ENCODE data around the gene SLC23A3. TPM values are rescaled to one million over a fixed set of nuclear protein-coding genes. Genes with fewer than 3 reads are reported as not detected.
A peak's percentile ranks its signal among the peaks of the same experiment; 100 is the strongest.
"Not testable (repeated sequence)": the region's sequence is repeated elsewhere in the genome, so short reads cannot be mapped to it uniquely, and the experiment has no call there.

The SLC23A3 gene
- polyA plus RNA-seq, 1 donor from 2014 or later: 0.63 TPM

DNA sequence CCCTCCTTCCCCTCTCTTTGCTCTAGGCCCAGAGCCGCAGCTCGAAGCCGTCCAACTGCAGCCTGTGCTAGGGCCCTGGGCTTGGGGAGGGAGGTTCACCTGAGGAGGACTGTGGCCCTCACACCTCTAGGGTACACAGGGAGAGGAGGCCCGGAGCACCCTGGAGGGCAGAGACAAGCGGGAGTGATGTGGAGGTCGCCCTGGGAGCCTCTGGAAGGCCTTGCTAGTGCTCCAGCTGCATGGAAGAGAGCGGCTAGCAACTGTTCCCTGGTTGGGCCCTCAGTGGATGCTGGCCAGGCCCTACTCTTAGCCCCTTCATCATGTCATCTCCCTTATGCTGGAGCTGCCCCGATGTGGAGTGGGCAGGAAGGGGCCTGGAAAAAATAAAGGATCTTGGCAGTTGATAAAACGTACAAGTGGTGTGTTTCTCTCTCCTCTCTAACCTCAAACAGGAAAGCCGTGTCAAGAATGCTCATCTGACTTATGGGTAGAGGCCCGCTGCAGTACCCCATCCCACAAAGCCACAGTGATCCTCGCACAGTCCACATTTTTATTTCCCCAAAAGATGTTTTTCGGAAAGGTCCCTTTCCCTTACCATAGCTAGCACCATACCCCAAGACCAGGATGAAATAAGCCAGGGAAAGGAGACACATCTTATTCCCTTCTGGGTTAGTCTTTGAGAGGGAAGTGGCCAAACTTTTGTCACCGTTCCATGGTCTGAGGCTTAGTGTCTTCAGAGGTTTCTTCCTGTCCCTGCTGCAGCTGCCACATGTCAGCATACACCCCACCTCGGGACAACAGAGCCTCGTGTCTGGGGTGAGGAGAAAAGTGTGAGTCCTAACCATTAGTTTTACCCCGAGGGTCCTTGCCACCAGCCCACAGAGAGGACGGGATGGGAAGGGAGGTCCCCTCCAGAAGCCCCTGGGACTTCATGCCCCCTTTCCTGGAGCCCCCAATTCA, 39.7 kb upstream of the SLC23A3 start:
- H3K4me1 Mint-ChIP-seq: peaks cover 11 to 15% (median 11%) of the 10 kb centered on the region in 3 donors
- no peaks in the 10 kb centered on the region for H3K27me3 Mint-ChIP-seq
- H3K36me3 Mint-ChIP-seq: no peaks in the 10 kb centered on the region
- peak overlapping the region in 1 of 4 donors; percentile 83 for H3K4me3 Mint-ChIP-seq
- H3K9me3 Mint-ChIP-seq: no peaks in the 10 kb centered on the region
- H3K27ac Mint-ChIP-seq: peak overlapping the region in 2 of 3 donors; percentile 76 to 96

DNA sequence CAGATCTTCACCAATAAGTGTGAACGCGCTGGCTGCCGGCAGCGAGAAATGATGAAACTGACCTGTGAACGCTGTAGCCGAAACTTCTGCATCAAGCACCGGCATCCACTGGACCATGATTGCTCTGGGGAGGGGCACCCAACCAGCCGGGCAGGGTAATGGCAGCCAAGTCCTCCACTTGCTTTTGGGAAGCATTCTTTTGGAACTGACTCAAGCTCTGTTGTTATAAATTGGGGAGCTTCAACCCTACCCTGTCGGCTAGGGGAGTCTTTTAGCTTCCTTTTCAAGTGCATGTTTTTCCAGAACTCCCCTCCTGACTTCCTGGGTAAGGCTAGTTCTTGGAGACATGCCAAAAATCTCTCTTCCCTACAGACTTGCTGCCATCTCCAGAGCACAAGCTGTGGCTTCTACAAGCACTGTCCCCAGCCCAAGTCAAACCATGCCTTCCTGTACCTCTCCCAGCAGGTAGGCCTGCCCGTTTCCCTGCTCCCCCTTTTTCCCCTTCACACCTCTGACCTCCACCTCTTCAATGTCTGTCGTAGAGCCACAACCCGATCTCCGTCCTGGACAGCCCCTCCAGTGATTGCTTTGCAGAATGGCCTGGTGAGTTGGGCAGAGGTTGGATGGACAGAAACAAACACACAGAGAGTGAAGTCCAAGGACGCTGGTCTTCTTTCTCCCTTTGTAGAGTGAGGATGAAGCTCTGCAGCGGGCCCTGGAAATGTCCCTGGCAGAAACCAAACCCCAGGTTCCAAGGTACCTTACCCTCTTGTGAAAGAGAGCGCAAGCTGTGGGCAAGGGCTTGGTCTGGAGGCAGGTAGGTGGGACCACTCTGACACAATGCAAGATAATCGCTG, 38.3 kb upstream of the SLC23A3 start:
- H3K27me3 Mint-ChIP-seq: no peaks in the 10 kb centered on the region
- H3K36me3 Mint-ChIP-seq: no peaks in the 10 kb centered on the region
- peak overlapping the region; percentile 63 to 95 (median 82) for H3K4me3 Mint-ChIP-seq
- peaks cover 11 to 15% (median 11%) of the 10 kb centered on the region in 3 donors for H3K4me1 Mint-ChIP-seq
- peak overlapping the region; percentile 39 to 76 (median 67) for H3K27ac Mint-ChIP-seq
- no peaks in the 10 kb centered on the region for H3K9me3 Mint-ChIP-seq

DNA sequence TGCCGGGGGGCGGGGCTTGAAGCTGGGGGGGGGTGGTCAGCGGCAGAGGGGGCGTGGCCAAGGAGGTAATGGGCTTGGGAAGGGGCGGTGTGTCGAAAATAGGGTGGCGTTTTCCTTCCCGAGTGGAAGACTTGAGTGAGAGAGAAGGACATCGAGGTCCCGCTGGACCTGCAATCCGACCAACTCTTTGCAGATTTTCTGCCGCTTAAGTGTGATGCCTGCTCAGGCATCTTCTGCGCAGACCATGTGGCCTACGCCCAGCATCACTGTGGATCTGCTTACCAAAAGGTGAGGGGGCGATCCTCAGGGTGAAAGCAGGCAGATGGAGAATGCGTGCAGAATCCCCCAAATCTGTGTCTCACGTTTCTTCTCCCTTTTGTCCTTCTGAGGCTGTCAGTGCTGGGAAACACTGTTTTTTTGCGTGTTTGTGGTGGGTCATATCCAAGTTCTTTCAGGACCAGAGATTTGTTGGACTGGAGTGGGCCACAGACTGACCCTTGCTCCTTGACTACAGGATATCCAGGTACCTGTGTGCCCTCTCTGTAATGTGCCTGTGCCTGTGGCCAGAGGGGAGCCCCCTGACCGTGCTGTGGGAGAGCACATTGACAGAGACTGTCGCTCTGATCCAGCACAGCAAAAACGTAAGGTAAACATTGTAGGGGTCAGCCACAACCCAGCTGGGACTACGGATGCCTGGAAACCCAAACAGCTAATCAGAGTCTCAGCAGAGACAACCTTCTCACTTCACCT, 37.5 kb upstream of the SLC23A3 start:
- no peaks in the 10 kb centered on the region for H3K9me3 Mint-ChIP-seq
- no peaks in the 10 kb centered on the region for H3K36me3 Mint-ChIP-seq
- H3K4me3 Mint-ChIP-seq: peak overlapping the region; percentile 83 to 96 (median 94)
- peak overlapping the region in 2 of 3 donors; percentile 76 to 89 for H3K27ac Mint-ChIP-seq
- peaks cover 11 to 15% (median 11%) of the 10 kb centered on the region in 3 donors for H3K4me1 Mint-ChIP-seq
- no peaks in the 10 kb centered on the region for H3K27me3 Mint-ChIP-seq

DNA sequence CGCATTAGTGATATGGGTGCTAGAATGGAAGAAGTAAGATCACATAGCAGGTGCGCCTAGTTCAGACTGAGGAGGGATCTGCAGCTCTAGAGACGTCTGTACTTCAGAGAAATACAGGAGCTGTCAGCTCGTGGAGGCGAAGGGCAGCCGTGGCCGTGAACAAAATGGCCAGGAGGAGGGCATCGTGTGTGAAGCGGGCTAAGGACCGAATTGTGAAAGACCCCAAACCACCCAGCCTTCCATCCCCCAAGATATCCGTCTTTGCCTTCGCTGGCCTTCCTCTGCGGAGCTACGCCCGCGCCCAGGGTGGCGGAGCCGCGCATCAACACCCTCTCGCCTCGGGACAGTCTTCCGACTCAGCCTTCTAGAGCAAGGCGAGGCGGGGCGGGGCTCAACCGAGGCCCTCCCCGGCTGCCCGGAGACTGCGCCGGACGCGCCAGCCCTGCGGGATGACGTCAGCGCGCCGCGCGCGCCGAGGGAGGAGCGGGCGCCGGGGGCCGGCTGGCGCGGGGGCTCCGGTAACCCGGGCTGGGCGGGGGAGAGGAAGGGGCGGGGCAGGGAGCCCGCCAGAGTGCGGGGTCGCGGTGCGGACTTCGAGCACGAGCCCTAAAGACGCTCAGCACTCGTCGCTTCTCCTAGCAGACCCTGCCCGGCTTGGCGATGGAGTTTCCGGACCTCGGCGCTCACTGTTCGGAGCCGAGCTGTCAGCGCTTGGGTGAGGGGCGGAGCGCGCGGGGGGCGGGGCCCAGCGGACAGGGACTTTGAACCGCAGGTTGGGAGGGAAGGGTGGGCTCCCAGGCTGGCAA, 36.7 kb upstream of the SLC23A3 start, which contains the start of gene ZFAND2B:
Gene ZFAND2B, plus strand, starts transcription at position 455 of the 806 bp plus-strand sequence. Its CDS starts 206 bp downstream, at position 661.
- Mint-ChIP-seq H3K27me3 (no peaks in the 10 kb centered on the region), H3K4me3 (peak within 1 kb of the TSS; percentile 83 to 96 (median 94)), H3K9me3 (no peaks in the 10 kb centered on the region), H3K4me1 (peaks cover 7 to 15% (median 11%) of the 10 kb centered on the region in 3 donors), H3K27ac (peak within 1 kb of the TSS; percentile 76 to 98 (median 95)), H3K36me3 (no peaks in the 10 kb centered on the region)

DNA sequence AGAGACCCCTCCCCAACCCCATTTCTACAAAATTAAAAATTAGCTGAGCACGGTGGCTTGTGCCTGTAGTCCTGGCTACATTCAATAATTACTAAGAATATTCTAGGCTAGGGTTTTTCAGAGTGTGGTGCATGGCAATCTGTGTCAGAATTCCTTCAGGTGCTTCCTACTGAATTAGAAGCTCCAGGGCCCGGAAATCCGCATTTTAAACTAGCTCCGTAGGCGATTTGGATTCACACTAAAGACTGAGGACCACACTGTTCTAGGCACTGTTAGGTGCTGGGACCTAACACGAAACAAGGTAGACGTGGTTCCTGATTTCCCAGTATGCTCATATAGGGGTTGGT, 36.1 kb upstream of the SLC23A3 start:
- no peaks in the 10 kb centered on the region for H3K27me3 Mint-ChIP-seq
- peak overlapping the region; percentile 76 to 98 (median 95) for H3K27ac Mint-ChIP-seq
- H3K4me3 Mint-ChIP-seq: peak overlapping the region; percentile 83 to 96 (median 94)
- H3K36me3 Mint-ChIP-seq: no peaks in the 10 kb centered on the region
- H3K9me3 Mint-ChIP-seq: no peaks in the 10 kb centered on the region
- H3K4me1 Mint-ChIP-seq: peaks cover 1 to 11% (median 11%) of the 10 kb centered on the region in 3 donors

DNA sequence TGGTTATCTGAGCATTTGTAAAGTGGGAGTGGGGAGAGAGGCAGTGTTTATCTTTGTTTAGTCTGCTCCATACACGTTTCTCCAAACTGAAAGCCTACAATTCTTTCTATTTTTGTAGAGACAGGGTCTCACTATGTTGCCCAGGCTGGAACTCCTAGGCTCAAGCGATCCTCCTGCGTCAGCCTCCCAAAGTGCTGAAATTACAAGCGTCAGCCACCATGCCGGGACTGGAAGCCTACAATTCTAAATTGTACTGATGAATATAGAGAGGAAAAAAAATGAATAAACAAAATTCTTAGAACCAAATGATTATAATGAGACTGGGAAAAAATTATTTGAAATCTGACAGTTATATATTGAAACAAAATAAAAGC, 35.3 kb upstream of the SLC23A3 start:
- H3K4me1 Mint-ChIP-seq: peaks cover 1 to 11% (median 10%) of the 10 kb centered on the region in 3 donors
- H3K27ac Mint-ChIP-seq: peak overlapping the region in 1 of 3 donors; percentile 27
- peak overlapping the region in 2 of 4 donors; percentile 60 to 83 for H3K4me3 Mint-ChIP-seq
- H3K36me3 Mint-ChIP-seq: no peaks in the 10 kb centered on the region
- H3K9me3 Mint-ChIP-seq: no peaks in the 10 kb centered on the region
- no peaks in the 10 kb centered on the region for H3K27me3 Mint-ChIP-seq

DNA sequence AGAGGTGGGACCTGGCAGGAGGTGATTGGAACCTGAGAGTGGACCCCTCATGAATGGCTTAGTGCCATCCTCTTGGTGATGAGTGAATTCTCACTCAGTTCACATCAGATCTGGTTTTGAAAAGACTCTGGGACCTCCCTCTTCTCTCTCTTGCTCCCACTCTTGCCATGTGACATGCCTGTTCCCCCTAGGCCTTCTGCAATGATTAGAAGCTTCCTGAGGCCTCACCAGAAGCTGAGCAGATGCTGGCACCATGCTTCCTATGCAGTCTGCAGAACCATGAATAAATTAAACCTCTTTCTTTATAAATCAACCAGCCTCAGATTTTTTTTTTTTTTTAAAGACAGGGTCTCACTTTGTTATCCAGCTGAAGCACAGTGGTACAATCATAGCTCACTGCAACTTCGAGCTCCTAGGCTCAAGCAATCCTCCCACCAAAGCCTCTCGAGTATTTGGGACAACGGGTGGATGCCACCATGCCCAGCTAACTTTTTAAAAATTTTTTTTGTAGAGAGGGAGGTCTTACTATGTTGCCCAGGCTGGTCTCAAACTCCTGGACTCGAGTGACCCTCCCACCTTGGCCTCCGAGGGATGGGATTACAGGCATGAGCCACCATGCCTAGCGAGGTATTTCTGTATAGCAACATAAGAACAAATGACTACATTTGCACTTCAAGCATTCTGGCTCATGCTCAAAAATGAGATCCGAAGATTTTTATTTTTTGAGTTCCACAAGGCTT, 34.8 kb upstream of the SLC23A3 start:
- Mint-ChIP-seq H3K27me3 (no peaks in the 10 kb centered on the region), H3K4me1 (peaks cover 1 to 11% (median 10%) of the 10 kb centered on the region in 3 donors), H3K36me3 (no peaks in the 10 kb centered on the region), H3K9me3 (no peaks in the 10 kb centered on the region), H3K4me3 (peak overlapping the region in 2 of 4 donors; percentile 60 to 83), H3K27ac (peak overlapping the region in 1 of 3 donors; percentile 27)

DNA sequence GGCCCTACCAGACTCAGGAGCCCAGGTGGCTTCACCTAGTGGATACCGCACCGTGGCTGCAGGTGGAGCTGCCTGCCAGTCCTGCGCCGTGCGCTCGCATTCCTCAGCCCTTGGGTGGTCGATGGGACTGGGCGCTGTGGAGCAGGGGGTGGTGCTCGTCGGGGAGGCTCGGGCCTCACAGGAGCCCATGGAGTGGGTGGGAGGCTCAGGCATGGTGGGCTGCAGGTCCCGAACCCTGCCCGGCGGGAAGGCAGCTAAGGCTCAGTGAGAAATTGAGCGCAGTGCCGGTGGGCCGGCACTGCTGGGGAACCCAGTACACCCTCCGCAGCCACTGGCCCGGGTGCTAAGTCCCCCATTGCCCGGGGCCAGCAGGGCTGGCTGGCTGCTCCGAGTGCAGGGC, 31.5 kb upstream of the SLC23A3 start:
- H3K9me3 Mint-ChIP-seq, H3K4me3 Mint-ChIP-seq, H3K27ac Mint-ChIP-seq, H3K36me3 Mint-ChIP-seq, H3K4me1 Mint-ChIP-seq, H3K27me3 Mint-ChIP-seq: not testable (repeated sequence)

DNA sequence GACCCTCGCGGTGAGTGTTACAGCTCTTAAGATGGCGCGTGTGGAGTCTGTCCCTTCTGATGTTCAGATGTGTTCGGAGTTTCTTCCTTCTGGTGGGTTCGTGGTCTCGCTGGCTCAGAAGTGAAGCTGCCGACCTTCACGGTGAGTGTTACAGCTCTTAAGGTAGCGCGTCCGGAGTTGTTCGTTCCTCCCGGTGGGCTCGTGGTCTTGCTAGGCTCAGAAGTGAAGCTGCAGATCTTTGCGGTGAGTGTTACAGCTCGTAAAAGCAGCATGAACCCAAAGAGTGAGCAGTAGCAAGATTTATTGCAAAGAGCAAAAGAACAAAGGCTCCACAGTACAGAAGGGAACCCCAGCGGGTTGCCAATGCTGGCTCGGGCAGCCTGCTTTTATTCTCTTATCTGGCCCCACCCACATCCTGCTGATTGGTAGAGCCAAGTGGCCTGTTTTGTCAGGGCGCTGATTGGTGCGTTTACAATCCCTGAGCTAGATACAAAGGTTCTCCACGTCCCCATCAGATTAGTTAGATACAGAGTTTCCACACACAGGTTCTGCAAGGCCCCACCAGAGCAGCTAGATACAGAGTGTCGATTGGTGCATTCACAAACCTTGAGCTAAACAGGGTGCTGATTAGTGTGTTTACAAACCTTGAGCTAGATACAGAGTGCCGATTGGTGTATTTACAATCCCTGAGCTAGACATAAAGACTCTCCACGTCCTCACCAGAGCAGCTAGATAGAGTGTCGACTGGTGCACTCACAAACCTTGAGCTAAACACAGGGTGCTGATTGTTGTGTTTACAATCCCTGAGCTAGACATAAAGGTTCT, 30.9 kb upstream of the SLC23A3 start:
- H3K27me3 Mint-ChIP-seq, H3K36me3 Mint-ChIP-seq, H3K4me1 Mint-ChIP-seq, H3K9me3 Mint-ChIP-seq: not testable (repeated sequence)
- Mint-ChIP-seq H3K27ac (peak overlapping the region in 1 of 3 donors; percentile 36), H3K4me3 (peak overlapping the region in 2 of 4 donors; percentile 5 to 8)

DNA sequence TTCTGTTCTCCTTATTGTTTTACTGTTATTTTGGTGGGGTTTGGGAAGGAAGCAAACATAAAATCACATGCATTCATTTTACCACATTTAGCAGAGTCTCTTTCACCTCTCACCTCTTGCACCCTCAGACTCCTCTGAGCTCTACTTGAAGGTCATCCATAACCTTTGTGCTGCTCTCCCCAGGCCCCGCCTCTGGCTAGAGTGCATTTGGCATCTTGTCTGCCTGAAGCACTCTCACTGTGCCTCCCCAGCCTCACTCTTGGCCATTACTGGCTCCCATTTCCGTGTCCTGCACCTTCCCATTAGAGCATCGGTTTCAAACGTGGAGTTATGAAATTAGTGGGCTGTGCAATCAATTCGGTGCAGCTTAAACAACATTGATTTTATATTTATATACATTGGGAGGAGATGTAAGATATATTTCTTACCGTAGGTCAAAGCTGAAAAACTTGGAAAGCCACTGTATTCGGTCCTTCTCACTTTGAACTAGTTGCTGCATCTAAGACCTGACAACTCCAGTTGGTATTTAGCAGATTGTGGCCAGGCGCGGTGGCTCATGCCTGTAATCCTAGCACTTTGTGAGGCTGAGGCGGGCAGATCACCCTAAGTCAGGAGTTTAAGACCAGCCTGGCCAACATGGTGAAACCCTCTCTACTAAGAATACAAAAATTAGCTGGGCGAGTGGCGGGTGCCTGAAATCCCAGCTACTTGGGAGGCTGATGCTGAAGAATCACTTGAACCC, 29.8 kb upstream of the SLC23A3 start:
- Mint-ChIP-seq H3K4me3 (no peak overlapping the region), H3K27ac (peak overlapping the region in 1 of 3 donors; percentile 27), H3K36me3 (no peaks in the 10 kb centered on the region), H3K9me3 (no peaks in the 10 kb centered on the region), H3K27me3 (no peaks in the 10 kb centered on the region), H3K4me1 (no peaks in the 10 kb centered on the region)

DNA sequence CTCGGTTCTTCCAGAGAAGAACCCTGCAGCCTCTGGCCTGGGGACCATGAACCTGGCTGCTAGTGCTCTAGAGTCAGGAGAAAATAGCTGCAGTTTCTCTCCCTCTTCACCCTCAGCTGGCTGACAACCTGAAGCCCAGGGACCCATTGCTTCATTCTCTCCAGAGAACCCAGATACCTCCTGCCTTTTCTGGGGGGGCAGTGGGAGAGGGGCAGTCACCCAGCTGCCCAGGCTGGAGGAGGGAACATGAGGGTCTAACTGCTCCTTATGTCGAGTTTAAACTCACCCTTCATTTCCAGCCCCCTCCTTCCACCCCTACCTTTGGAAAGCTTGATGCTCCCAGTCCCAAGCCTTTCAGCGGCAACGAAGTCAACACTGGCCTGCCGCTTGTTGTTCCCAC, 29.1 kb upstream of the SLC23A3 start:
- Mint-ChIP-seq H3K27me3 (no peaks in the 10 kb centered on the region), H3K4me1 (no peaks in the 10 kb centered on the region), H3K4me3 (no peak overlapping the region), H3K9me3 (no peaks in the 10 kb centered on the region), H3K36me3 (no peaks in the 10 kb centered on the region), H3K27ac (no peak overlapping the region)

DNA sequence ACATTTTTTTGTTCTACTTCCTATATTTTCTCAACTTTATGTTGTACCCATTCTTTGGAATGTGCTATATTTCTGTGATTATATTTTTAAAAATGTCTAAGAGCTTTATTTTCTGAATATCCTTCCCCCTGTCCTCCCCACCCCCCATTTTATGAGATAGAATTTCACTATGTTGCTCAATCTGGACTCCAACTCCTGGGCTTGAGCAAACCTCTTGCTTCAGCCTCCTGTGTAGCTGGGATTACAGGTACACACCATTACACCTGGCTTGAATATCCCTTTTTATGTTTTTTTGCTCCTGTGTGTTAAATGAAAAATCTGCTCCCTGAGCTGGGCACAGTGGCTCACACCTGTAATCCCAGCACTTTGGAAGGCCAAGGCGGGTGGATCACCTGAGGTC, 27.6 kb upstream of the SLC23A3 start:
- Mint-ChIP-seq H3K9me3 (no peaks in the 10 kb centered on the region), H3K4me3 (no peak overlapping the region), H3K4me1 (no peaks in the 10 kb centered on the region), H3K36me3 (no peaks in the 10 kb centered on the region), H3K27ac (no peak overlapping the region), H3K27me3 (no peaks in the 10 kb centered on the region)

All from IgD-negative memory B cell (primary cell).